GM12891 (cell line): ENCODE measurements around the gene C1orf146.
"Not testable (repeated sequence)": the region's sequence is repeated elsewhere in the genome, so short reads cannot be mapped to it uniquely, and the experiment has no call there.

Experiments
- DNase-seq: peaks from one replicate; pipeline ENCODE4 v3.0.0; 2011; ENCODE audit warnings: low spot score; ENCODE audit not compliant: insufficient read length
- FAIRE-seq: peaks from 2 replicates; lab custom pipeline; 2011; peaks lifted over from hg19 to GRCh38; lab: Jason Lieb, UNC
- PAX5 ChIP-seq: IDR thresholded peaks from 2 replicates; pipeline ENCODE4 v1.6.1; 2011; ENCODE audit warnings: low read length, moderate library complexity, mild to moderate bottlenecking; ENCODE audit not compliant: insufficient read depth, severe bottlenecking
- POLR2A ChIP-seq: IDR thresholded peaks from 2 replicates; pipeline ENCODE4 v1.6.1; 2011; ENCODE audit warnings: low read depth, low read length, control low read depth
- POLR2AphosphoS5 ChIP-seq: IDR thresholded peaks from 2 replicates; pipeline ENCODE4 v1.6.1; 2011; ENCODE audit warnings: low read depth, low read length, control low read depth
- POU2F2 ChIP-seq: IDR thresholded peaks from 2 replicates; pipeline ENCODE4 v1.6.1; 2011; ENCODE audit warnings: low read depth, mild to moderate bottlenecking, control low read depth, low read length, moderate library complexity
- SPI1 ChIP-seq: IDR thresholded peaks from 2 replicates; pipeline ENCODE4 v1.6.1; 2011; ENCODE audit warnings: low read depth, low read length, control low read depth
- TAF1 ChIP-seq: IDR thresholded peaks from 2 replicates; pipeline ENCODE4 v1.6.1; 2011; ENCODE audit warnings: low read depth, low read length, control low read depth

The C1orf146 gene

DNA sequence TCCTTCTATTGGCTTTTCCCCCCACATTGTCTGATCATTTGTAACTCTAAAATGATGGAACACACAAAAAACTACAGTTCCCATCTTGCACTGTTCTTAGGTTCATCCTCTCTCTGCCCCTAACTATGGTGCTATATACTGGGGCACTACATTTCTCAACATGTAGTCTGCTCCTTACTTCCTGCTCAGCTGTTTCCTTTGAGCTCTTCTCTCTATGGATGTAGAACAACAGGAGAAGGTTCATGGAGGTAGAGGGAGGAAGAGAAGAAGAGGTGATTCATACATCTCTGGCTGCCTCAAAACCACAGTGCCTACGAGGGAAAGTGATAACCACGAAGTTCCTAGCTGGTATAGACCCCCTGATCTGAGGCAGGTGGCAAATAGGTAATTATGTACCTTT is 7.0 kb upstream of the C1orf146 start:
- DNase-seq, result no peak
- TF ChIP-seq PAX5 (no peak), POU2F2 (no peak), POLR2AphosphoS5 (no peak), POLR2A (no peak), TAF1 (no peak), SPI1 (no peak)
- no peak for FAIRE-seq

DNA sequence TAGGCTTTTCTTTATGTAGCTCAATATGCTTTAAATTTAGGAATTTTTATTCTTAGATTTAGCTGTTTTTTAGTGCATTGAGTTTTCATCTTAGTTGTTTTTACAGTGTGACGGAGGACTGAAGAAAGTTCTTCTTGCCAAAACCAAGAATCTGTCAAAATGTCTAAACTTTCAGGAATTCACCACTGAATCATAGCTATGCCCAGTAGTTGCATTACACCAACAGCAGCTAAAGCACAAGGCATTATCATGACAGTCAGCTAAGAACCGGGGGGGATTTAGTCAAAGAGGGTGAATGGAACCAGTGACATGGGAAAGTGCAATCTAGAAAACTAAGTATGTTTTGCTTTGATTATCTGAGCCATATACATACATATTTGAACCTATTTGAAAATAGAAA is 6.5 kb upstream of the C1orf146 start:
- FAIRE-seq (no peak), DNase-seq (no peak)
- TF ChIP-seq POLR2A, result no peak
- TF ChIP-seq PAX5, result no peak
- TF ChIP-seq POLR2AphosphoS5, result no peak
- TF ChIP-seq POU2F2, result no peak
- TF ChIP-seq TAF1, result no peak
- no peak for TF ChIP-seq SPI1

DNA sequence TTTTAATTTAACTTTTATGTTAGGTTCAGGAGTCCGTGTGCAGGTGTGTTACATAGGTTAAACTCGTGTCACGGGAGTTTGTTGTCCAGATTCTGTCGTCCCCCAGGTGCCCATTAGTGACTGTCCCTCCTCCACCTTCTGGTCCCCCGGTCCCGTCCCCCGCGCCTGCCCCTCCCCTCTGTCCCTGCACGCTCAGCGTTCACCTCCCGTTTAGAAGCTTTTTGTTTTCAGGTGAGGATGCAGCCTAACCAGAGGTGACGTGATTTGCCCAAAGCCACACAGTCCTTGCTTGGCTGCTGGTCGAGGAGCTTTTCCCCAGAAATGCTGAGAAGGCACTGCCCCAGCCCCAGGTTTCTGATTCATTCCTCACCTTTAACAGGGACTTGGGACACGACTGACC is 844 bp downstream of the C1orf146 start:
- DNase-seq (no peak), FAIRE-seq (no peak)
- TF ChIP-seq POLR2AphosphoS5, result no peak
- no peak for TF ChIP-seq SPI1
- no peak for TF ChIP-seq POU2F2
- TF ChIP-seq PAX5, result no peak
- TF ChIP-seq TAF1, result no peak
- TF ChIP-seq POLR2A, result no peak

DNA sequence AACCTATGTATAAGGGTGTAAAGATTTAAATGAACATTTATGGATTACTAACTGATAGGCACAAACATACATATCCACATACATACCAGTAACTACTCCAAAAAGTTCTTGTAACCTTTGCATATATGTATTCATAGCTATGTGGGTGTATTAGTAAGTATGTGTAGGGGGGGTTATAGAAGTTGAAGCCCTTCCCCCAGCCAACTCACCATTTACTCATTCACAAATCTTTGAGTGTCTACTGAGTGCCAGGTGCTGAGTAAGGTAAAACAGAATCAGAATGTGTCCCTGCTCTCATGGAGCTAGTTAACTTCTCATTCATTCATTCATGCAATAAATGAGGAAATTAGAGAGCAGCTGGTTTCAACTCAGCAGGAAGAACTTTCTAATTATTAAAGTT is 1.3 kb downstream of the C1orf146 start:
- no peak for DNase-seq
- no peak for TF ChIP-seq PAX5
- TF ChIP-seq POLR2AphosphoS5, result no peak
- TF ChIP-seq POU2F2, result no peak
- no peak for TF ChIP-seq SPI1
- no peak for TF ChIP-seq TAF1
- TF ChIP-seq POLR2A, result no peak
- no peak for FAIRE-seq

DNA sequence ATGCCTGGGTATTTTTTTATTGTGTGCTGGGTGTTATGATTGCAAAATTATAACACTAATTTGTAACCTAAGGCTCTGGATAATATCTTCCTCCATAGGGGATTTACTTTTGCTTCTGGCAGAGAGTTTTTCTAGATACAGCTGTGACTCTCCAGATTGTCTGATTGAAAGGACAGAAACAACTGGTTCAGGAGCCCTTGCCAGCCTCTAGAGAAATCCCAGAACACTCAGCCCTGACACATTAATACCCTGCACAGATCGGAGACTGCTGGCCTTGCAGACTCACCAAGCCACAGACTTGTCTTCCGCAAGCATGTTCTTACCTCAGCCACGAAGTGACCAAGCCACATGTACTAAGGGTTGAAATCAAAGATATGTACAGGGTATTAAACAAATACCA is 10.7 kb downstream of the C1orf146 start:
- no peak for FAIRE-seq

DNA sequence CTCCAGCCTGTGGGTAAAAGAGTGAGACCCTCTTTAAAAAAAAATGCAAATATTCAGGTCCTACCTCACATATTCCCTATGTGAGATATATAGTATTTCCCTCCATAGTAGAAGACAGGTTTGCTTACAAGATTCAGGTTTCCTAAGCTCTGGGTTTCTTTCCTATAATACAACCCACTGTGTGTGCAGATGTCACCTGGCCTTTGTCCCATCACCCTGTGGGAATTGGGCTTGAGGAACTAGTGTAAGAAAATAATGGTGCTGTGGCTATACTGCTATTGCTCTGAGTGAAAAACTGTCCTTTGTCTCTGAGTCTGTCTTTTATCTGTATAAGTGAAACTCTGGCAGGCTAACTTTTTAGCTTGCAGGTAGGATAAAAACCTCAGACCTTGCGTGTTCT is 13.0 kb downstream of the C1orf146 start:
- TF ChIP-seq POLR2AphosphoS5 (no peak), POLR2A (no peak), PAX5 (no peak), SPI1 (no peak), TAF1 (no peak)
- no peak for DNase-seq
- no peak for FAIRE-seq

More for the DNA sequence above, 10.7 kb downstream of the C1orf146 start:
- DNase-seq, result no peak
- TF ChIP-seq PAX5, result no peak

DNA sequence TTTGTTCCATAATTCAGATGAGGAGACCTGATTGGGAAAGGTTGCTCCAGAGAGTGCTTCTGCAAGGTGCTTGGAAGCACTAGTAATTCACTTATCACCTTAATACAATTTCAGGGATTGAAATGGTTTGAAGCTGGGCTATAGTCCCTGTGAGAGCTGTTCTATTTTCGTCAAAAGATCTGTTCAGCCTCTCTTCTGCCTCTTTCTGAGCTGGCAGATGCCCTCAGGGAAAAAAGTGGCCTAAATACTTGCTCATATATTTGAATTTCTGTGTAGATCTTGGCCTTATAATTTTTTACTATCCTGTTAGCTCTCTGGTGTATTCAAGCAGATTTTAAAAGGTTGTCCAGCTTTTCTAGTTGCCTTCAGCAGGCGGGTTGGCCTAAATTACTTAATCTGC is 22.3 kb downstream of the C1orf146 start:
- no peak for FAIRE-seq
- no peak for DNase-seq
- no peak for TF ChIP-seq POLR2AphosphoS5
- TF ChIP-seq POLR2A, result no peak
- no peak for TF ChIP-seq POU2F2
- no peak for TF ChIP-seq PAX5
- TF ChIP-seq SPI1, result no peak
- TF ChIP-seq TAF1, result no peak

DNA sequence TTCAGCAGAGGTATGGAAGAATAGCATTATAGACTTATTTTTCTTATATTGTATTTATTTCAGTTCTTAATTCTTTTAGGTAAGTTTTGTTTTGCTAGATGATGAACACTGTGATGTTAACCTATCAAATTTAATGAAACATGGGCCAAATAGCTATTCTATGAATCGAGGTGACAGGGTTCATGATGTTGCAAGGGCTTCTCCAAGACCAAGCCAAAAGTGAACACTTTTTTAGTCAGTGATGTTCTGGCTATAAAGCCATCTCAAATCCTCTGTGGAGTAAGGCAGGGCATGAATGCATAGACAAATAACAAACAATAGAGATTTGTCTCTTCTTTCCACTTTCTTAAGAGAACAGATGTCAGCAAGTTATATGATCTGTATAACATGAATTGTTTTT is 26.7 kb downstream of the C1orf146 start:
- peak; percentile 66 for FAIRE-seq
- DNase-seq, result no peak
- TF ChIP-seq SPI1 (no peak), POLR2A (no peak), POLR2AphosphoS5 (no peak), TAF1 (no peak), PAX5 (no peak), POU2F2 (no peak)

DNA sequence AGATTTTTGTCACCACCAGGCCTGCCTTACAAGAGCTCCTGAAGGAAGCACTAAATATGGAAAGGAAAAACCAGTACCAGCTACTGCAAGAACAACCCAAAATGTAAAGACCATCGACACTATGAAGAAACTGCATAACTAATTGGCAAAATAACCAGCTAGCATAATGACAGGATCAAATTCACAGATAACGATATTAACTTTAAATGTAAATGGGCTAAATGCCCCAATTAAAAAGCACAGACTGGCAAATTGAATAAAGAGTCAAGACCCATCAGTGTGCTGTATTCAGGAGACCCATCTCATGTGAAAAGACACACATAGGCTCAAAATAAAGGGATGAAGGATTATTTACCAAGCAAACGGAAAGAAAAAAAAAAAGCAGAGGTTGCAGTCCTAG is 37.0 kb downstream of the C1orf146 start:
- not testable (repeated sequence) for FAIRE-seq, DNase-seq

DNA sequence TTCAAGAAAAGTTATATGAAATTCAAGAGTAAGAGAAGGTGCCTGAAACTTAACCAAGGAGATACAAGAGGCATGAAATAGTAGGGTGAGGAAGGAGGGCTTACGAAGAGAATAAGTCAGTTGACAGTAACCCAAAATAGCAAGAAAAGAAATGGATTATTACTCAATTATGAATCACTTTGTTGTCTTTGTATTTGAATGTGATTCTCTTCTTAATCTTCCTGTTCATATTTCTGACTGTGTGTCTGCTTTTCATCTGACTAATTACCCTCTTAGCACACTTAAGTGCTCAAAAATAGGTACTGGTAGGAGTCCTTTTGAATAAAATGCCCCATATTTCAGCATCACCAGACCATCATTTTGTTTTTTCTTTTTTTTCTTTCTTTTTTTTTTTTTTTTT is 41.6 kb downstream of the C1orf146 start:
- DNase-seq, result no peak
- no peak for FAIRE-seq
- TF ChIP-seq POLR2A, result no peak
- TF ChIP-seq PAX5, result no peak
- no peak for TF ChIP-seq POLR2AphosphoS5
- no peak for TF ChIP-seq SPI1
- TF ChIP-seq POU2F2, result no peak
- TF ChIP-seq TAF1, result no peak

DNA sequence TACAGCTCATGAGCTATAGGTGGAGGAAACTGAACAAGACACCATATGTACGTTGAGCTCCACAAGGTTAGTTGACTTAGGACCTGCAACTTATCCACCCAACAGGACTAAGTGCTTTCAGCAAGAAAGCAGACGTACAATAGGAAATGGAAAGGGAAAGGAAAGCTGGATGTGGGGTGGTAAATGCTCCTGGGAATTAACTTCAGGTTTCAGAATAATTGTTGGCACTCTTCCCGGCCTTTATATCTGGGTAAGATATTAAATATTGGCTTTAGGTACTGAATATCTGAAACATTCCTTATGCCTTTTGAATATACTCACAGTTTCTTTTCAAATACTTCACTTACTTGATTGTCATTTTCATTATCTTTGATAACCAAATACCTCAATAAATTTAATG is 44.8 kb downstream of the C1orf146 start:
- no peak for FAIRE-seq
- TF ChIP-seq PAX5 (no peak), POLR2A (no peak), SPI1 (no peak), POLR2AphosphoS5 (no peak), POU2F2 (no peak), TAF1 (no peak)
- no peak for DNase-seq
